NCI-H2227 treated with DMSO at 0.1 percent for 48 hours (cell line): Measurements from ENCODE around the gene TMEM200B.
A peak's percentile ranks its signal among the peaks of the same experiment; 100 is the strongest.
"Not testable (repeated sequence)": the region's sequence is repeated elsewhere in the genome, so short reads cannot be mapped to it uniquely, and the experiment has no call there.

Experiments
- DNase-seq: peaks from one replicate; lab custom pipeline; 2025; lab: John Stamatoyannopoulos, UW

The TMEM200B gene

DNA sequence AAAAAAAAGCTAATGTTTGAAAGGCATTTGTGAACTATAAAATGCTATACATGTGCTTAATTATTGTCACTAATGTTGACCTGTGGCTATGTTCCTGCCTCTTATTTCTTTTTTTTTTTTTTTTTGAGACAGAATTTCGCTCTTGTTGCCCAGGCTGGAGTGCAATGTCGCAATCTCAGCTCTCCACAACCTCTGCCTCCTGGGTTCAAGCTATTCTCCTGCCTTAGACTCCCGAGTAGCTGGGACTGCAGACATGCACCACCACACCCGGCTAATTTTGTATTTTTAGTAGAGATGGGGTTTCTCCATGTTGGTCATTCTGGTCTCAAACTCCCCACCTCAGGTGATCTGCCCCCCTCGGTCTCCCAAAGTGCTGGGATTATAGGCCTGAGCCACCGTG lies 15.7 kb downstream of the TMEM200B start:
- not testable (repeated sequence) for DNase-seq

DNA sequence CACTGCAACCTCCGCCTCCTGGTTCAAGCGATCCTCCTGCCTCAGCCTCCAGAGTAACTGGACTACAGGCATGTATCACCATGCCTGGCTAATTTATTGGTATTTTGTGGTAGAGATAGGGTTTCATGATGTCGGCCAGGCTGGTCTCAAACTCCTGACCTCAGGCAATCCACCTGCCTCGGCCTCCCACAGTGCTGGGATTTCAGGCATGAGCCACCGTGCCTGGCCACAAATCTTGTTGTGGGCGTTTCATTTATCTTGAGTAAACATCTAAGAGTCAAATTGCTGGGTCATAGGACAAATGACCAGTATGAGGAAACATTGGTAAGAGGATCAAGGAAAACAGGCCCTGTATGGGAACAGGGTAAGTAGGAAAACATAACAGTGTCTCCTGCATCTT lies 17.9 kb downstream of the TMEM200B start:
- no peak for DNase-seq

DNA sequence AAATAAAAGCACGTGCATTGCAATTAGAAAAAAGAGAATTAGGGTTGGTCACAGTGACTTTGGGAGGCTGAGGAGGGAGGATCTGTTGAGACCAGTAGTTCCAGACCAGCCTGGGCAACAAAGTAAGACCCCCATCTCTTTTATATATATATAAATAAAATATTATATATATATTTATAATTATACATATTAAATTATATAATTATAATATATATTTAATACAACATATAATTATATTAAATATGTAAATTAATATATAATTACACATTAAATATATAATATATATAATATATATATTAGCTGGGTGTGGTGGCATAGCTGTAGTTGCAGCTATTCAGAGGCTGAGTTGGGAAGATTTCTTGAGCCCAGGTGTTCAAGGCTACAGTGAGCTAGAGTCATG lies 23.2 kb downstream of the TMEM200B start:
- DNase-seq, result no peak

DNA sequence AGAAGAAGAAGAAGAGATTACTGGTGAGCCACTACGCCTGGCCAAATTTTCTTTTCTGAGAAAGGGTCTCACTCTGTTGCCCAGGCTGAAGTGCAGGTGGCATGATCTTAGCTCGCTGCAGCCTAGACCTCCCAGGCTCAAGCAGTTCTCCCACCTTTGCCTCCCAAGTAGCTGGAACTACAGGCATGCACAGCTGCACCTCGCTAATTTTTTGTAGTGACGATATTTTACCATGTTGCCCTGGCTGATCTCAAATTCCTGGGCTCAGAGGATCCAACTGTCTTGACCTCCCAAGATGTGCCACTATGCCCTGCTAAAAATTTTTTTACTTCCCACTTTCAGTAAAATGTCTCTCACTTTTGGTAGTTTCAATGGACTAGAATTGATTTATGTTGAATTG lies 24.4 kb downstream of the TMEM200B start:
- DNase-seq, result no peak

DNA sequence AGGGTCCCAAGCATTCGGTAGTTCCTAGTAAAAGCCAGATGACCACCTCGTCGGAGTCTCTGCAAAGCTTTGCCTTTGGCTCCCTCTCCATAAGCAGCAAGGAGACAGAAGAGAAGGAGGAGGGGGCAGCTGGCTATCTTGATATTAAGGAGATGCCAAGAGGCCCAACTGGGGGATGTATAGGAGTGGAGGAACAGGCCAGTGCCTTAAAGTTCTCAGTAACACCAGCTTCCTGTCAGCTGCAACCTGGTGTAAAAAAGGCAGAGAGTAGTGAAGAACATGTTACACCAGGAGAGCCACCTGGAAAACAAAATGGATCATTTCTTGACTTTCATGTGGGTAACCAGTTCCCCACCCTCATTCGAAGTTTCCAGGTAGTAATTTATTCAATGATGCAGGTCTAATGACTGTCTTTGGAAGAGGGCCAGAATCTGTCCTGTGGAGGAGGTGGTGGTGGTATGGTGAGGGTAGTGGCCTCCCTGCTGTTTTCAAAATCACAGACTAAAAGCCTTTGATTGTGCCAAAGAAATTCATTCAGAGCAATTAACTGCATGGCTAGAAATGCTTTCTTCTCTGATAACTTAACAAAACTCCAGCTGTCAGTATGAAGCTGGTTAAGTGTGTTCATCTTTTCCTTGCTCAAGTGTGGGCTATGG lies 27.3 kb downstream of the TMEM200B start:
- DNase-seq, result peak; percentile 88

DNA sequence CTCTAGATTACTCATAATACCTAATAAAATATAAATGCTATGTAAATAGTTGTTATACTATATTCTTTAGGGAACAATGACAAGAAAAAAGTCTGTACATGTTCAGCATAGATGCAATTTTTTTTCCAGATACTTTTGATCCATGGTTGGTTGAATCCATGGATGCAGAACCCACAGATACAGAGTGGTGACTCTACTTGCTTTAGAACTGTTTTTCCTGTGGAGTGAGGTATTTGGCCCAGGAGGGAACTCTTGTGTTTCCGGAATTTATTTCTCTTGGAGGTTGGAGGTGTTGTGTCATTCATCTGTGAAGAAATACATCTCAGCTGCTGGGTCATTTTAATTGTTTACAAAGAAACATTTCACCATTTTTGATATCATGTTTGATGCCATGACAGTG lies 28.7 kb downstream of the TMEM200B start:
- DNase-seq, result no peak

DNA sequence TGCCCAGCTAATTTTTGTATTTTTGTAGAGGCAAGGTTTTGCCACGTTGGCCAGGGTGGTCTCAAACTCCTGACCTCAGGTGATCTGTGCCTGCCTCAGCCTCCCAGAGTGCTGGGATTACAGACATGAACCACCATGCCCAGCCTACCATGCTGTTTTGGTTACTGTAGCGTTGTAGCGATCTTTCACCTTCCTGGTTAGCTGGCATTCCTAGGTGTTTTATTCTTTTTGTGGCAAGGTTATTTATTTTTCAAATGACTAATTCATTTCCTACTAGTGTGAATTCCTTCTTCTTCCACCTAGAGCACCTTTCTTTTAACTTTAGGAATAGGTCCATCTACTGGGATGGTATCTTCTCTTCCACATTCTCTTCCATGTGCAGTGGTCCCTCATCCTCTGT lies 29.3 kb downstream of the TMEM200B start:
- DNase-seq, result no peak

DNA sequence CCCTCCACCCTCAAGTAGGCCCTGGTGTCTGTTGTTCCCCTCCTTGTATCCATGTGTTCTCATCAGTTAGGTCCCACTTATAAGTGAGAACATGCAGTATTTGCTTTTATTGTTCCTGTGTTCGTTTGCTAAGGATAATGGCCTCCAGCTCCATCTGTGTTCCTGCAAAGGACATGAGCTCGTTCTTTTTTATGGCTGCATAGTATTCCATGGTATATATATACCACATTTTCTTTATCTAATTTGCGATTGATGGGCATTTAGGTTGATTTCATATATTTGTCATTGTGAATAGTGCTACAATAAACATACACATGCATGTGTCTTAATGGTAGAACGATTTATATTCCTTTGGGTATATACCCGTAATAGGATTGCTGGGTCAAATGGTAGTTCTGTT lies 31.0 kb downstream of the TMEM200B start:
- DNase-seq, result not testable (repeated sequence)

DNA sequence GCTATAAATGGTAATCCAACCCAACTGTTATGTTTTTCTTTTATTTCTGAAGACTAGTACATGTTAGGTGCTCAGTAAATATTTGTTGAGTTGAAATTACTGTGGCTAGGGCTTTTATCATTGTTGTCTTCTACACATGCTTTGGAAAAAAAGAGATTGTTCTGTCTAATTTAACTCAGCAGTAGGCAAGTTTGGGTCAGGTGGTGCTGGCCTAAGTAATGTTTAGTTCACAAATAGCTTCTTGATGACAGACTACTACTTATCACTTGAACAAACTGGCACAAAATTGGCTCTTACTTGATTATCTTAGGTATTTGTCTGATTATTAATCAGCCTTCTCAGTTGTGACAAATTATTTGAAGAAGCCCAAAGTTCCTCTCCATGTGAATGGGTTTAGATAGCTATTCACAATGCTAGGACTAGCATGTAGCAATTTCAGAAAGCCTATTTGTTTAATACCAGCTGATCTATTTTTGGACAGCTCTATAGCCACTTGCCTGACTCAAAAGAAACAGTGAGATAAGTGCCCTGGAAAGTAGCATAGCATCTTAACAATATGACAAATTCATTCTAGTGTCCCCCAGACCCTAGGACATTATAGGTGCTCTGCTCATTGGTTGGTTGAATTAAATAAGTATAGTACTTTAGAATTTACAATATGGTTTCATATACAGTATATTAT lies 32.6 kb downstream of the TMEM200B start:
- peak; percentile 90 for DNase-seq

DNA sequence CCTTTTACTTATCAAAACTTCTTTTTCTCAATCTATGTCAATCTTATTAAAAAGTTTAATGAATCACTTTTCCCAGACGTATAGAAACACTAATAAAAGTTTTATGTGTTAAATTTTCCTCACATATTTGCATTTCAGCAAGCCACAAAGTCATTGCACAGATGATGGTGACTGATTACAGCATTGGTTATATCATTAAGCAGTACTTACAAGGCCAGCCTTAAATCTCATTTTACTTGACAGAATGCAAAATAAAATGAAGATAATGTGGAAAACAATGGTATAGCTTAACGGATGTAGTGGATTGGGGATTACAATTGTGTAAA lies 39.5 kb downstream of the TMEM200B start:
- DNase-seq, result no peak

DNA sequence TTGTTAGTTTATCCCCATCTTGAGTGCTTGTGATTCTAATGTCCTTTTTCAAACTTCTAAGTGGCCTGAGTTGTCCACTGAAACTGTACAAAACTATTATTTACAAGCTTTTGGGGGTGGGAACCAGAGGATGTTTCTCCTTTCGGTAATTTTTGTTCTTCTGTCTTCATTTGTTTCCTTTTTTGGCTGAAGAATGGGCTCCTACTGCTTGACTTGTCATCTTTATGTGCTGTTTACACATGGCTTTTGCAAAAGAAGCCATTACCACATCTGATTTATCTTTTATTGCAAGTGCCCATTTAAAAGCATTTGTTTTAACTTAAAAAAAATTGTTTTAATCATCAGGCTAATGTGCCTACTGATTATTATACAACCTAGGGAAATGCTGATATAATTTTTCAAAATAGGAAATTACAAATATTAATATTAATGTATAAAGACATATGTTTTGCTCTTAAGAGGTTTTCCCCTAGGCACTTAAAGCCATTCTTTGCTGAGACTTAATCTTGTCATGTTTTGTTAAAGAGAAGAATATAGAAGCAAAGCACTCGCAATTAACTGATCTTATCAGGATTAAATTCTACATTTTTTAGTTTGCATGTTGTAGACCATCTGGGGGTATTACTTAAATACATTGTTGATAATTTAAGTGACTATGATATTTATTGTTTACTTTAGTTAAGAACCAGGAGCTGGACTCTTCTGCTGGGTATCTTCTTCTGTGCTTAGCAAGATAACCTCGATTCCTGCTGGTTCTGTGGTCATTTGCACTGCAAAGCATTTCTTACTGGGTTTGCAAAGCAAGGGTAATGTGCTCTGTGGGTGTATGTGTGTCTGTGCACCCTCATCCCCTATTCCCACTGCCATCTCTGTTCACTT lies 40.1 kb downstream of the TMEM200B start:
- DNase-seq, result no peak

DNA sequence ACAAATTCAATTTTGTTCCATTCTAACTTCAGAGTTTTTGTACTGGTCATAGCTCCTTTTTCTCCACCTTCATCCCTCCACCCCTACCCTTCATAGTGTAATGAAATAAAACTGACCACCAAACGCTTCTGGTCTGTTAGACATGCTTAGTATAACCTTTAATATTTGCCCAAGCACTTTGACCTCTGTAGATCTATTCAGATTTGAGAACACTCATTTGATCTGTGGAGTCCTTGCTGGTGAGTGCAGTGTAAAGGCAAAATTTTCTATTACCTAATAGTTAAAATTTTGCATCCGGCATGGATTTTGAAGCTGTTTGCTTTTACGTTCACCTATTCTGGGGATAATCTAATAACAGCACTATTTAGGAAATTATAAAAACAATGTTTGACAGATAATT lies 41.2 kb downstream of the TMEM200B start:
- no peak for DNase-seq

DNA sequence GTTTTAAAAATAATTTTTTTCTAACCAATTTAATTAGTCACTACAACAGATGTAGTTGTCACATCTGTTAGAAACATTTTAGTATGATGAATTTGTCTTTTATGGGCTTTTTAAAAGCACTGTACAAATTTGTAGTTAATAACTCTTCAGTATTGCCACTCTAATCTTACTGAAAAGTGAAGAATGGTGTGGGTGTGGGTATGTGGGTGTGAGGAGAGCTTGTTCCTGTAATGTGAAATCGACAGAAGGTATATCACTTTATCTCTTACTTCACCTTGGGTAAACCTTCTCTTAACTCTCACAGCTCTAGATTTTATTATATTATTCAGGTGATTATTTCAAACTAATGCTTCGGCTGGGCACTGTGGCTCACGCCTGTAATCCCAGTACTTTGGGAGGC lies 42.5 kb downstream of the TMEM200B start:
- no peak for DNase-seq

DNA sequence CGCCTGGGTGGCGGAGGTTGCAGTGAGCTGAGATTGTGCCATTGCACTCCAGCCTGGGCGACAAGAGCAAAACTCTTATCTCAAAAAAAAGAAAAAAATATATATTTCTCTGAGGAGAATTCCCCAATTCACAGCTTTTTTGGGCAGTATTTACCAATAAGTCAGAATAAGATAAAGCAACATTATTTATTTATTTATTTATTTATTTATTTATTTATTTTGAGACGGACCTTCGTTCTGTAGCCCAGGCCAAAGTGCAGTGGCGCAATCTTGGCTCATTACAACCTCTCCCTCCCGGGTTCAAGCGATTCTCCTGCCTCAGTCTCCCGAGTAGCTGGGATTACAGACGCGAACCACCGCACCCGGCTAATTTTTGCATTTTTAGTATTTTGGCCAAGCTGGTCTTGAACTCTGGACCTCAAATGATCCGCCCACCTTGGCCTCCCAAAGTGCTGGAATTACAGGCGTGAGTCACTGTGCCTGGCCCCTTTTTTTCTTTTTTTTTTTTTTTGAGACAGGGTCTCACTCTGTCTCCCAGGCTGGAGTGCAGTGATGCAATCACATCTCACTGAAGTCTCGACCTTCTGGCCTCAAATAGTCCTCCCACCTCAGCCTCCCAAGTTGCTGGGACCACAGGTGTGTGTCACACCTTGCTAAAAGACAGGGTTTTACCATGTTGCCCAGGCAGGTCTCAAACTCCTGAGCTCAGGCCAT lies 43.6 kb downstream of the TMEM200B start:
- not testable (repeated sequence) for DNase-seq

DNA sequence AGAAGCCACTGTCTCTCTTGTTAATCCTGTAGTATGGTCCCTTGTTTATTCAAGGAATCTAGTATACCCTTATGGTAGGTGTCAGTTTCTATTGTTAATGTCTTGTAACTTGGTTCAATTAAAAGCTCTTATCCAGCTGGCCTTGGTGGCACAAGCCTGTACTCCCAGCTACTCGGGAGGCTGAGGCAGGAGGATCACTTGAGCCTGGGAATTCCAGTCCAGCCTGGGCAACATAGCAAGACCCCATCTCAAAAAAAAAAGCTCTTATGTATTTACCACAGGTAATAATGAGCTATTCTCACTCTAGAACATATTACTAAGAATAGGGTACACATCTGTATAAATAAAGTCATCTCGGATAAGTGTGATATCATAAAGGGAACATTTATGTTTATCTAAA lies 46.5 kb downstream of the TMEM200B start:
- no peak for DNase-seq
